WTC11 (cell line): ENCODE results near the gene GGT1. TPM values are rescaled to one million over a fixed set of nuclear protein-coding genes. Genes with fewer than 3 reads are reported as not detected.

Source experiments
- ATAC-seq: fragments of 200-7000 bp; cut with Tn5 transposase; 2 replicates; pipeline ENCODE4 v1.10.0; 2021; ENCODE audit warnings: mild to moderate bottlenecking, moderate library complexity
- CTCF ChIA-PET: fragments of 300-600 bp; sonication (Branson Sonifier 250); formaldehyde crosslinking; loops from one replicate; lab custom pipeline; 2021; ENCODE audit warnings: antibody characterized with exemption; lab: Charles Lee
- POLR2A ChIA-PET: fragments of 350-600 bp; sonication (Branson Sonifier 250); formaldehyde crosslinking; loops from one replicate; lab custom pipeline; 2021; ENCODE audit warnings: antibody characterized with exemption; lab: Charles Lee
- DNase-seq: peaks from one replicate; pipeline ENCODE4 v3.0.0; 2021; ENCODE audit warnings: low spot score
- H3K27ac Mint-ChIP-seq: 2 replicates; pipeline ENCODE4 v1.8.0; 2021; ENCODE audit warnings: mixed read lengths
- H3K27me3 Mint-ChIP-seq: 2 replicates; pipeline ENCODE4 v1.8.0; 2021; ENCODE audit warnings: low read depth, mild to moderate bottlenecking, moderate library complexity, mixed read lengths
- H3K36me3 Mint-ChIP-seq: 2 replicates; pipeline ENCODE4 v1.8.0; 2021; ENCODE audit warnings: mixed read lengths
- H3K4me1 Mint-ChIP-seq: 2 replicates; pipeline ENCODE4 v1.8.0; 2022; ENCODE audit warnings: mixed read lengths
- H3K4me3 Mint-ChIP-seq: 2 replicates; pipeline ENCODE4 v1.8.0; 2021; ENCODE audit warnings: mild to moderate bottlenecking, moderate library complexity, mixed read lengths
- H3K9me3 Mint-ChIP-seq: 2 replicates; pipeline ENCODE4 v1.8.0; 2021; ENCODE audit warnings: mixed read lengths
- CDX4 ChIP-seq: fragments of 250-450 bp; sonication (Bioruptor Pico); IDR thresholded peaks from 2 replicates; pipeline ENCODE4 v1.9.0; 2021; ENCODE audit warnings: moderate library complexity, mild to moderate bottlenecking, inconsistent platforms, borderline replicate concordance
- CREB1 ChIP-seq: sonication (generic); formaldehyde crosslinking; IDR thresholded peaks from 2 replicates; pipeline ENCODE4 v1.8.0; 2023; ENCODE audit warnings: mild to moderate bottlenecking, missing genetic modification reagents
- FOXK1 ChIP-seq: sonication (generic); formaldehyde crosslinking; IDR thresholded peaks from 2 replicates; pipeline ENCODE4 v1.8.0; 2022; ENCODE audit warnings: mild to moderate bottlenecking, moderate library complexity, missing genetic modification reagents
- GTF2I ChIP-seq: fragments of 250-450 bp; sonication (Bioruptor Pico); conservative IDR thresholded peaks from 2 replicates; pipeline ENCODE4 v1.4.0; 2021; ENCODE audit warnings: mild to moderate bottlenecking
- JAZF1 ChIP-seq: fragments of 250-450 bp; sonication (Bioruptor Pico); IDR thresholded peaks from 2 replicates; pipeline ENCODE4 v1.9.0; 2021; ENCODE audit warnings: moderate library complexity, mild to moderate bottlenecking, inconsistent platforms
- KAT7 ChIP-seq: sonication (generic); formaldehyde crosslinking; IDR thresholded peaks from 2 replicates; pipeline ENCODE4 v1.8.1; 2023; ENCODE audit warnings: missing genetic modification reagents, mild to moderate bottlenecking, borderline replicate concordance
- MLX ChIP-seq: sonication (generic); formaldehyde crosslinking; IDR thresholded peaks from 2 replicates; pipeline ENCODE4 v1.8.1; 2023; ENCODE audit warnings: mild to moderate bottlenecking, missing genetic modification reagents, moderate library complexity
- MYBL2 ChIP-seq: sonication (generic); formaldehyde crosslinking; IDR thresholded peaks from 2 replicates; pipeline ENCODE4 v1.8.1; 2023; ENCODE audit warnings: mild to moderate bottlenecking, moderate library complexity, missing genetic modification reagents
- OVOL2 ChIP-seq: fragments of 250-450 bp; sonication (Bioruptor Pico); IDR thresholded peaks from 2 replicates; pipeline ENCODE4 v1.9.0; 2021; ENCODE audit warnings: mild to moderate bottlenecking, borderline replicate concordance
- PREB ChIP-seq: sonication (generic); formaldehyde crosslinking; IDR thresholded peaks from 2 replicates; pipeline ENCODE4 v1.8.1; 2022; ENCODE audit warnings: mild to moderate bottlenecking, missing genetic modification reagents, moderate library complexity, borderline replicate concordance
- SMAD4 ChIP-seq: sonication (generic); formaldehyde crosslinking; IDR thresholded peaks from 2 replicates; pipeline ENCODE4 v1.8.0; 2022; ENCODE audit warnings: mild to moderate bottlenecking, missing genetic modification reagents
- SP1 ChIP-seq: sonication (generic); formaldehyde crosslinking; conservative IDR thresholded peaks from 2 replicates; pipeline ENCODE4 v1.8.1; 2022; ENCODE audit warnings: missing genetic modification reagents
- ZBTB43 ChIP-seq: sonication (generic); formaldehyde crosslinking; IDR thresholded peaks from 2 replicates; pipeline ENCODE4 v1.8.1; 2023; ENCODE audit warnings: mild to moderate bottlenecking, missing genetic modification reagents
- ZNF138 ChIP-seq: sonication (generic); formaldehyde crosslinking; conservative IDR thresholded peaks from 2 replicates; pipeline ENCODE4 v1.8.1; 2022; ENCODE audit warnings: mild to moderate bottlenecking, moderate library complexity, missing genetic modification reagents
- ZNF396 ChIP-seq: fragments of 250-450 bp; sonication (Bioruptor Pico); IDR thresholded peaks from 2 replicates; pipeline ENCODE4 v1.8.0; 2021; ENCODE audit warnings: mild to moderate bottlenecking, moderate library complexity, borderline replicate concordance
- total RNA-seq: library from RNA; stranded (reverse); gene quantifications from 3 replicates; pipeline ENCODE4 v1.2.3, GENCODE V29; 2021
- TF ChIP-seq, protein P1 (sequence below): sonication (generic); formaldehyde crosslinking; IDR thresholded peaks from 2 replicates; pipeline ENCODE4 v1.8.0; 2022; ENCODE audit warnings: mild to moderate bottlenecking, missing genetic modification reagents
- TF ChIP-seq, protein P2 (sequence below): sonication (generic); formaldehyde crosslinking; IDR thresholded peaks from 2 replicates; pipeline ENCODE4 v1.8.1; 2023; ENCODE audit warnings: mild to moderate bottlenecking, missing genetic modification reagents, borderline replicate concordance
- TF ChIP-seq, protein P3 (sequence below): fragments of 250-450 bp; sonication (Bioruptor Pico); IDR thresholded peaks from 2 replicates; pipeline ENCODE4 v1.8.0; 2021; ENCODE audit warnings: mild to moderate bottlenecking
- TF ChIP-seq, protein P4 (sequence below): fragments of 200-600 bp; IDR thresholded peaks from 2 replicates; pipeline ENCODE4 v1.8.0; 2022; ENCODE audit warnings: antibody characterized with exemption

The GGT1 gene
- total RNA-seq, 1 experiment from 2014 or later: 33.7 TPM

DNA sequence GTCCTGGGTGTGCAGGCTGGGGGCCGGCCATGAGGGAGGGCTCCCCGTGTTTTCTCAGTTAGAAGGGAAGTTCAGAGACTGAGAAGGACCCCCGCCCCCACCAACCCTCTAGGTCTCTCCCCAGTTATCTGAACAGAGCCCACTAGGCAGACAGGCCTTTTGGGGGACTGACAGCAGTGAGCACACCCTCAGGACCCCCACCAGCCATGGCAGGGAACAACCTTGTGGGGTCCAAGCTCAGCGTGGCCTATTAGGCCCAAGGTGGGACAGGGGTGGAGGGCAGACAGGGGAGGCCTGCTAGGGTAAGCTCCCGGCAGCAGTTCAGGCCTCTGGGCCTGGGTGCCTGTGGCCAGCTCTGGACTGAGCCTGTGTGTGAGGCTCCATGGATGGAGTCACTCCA lies 15.7 kb upstream of the GGT1 start:
- Mint-ChIP-seq H3K9me3 (no peaks in the 10 kb centered on the region), H3K4me3 (no peak overlapping the region), H3K4me1 (peaks cover 3% of the 10 kb centered on the region; the same call in 1 of the 2 replicates), H3K27me3 (no peaks in the 10 kb centered on the region), H3K27ac (no peak overlapping the region), H3K36me3 (no peaks in the 10 kb centered on the region)
- DNase-seq (no peak), ATAC-seq (no peak)
- TF ChIP-seq SMAD4 (CRISPR knock-in tag) (no peak), PREB (no peak), GTF2I (CRISPR knock-in tag) (no peak), OVOL2 (CRISPR knock-in tag) (no peak), ZNF396 (CRISPR knock-in tag) (no peak), MYBL2 (CRISPR knock-in tag) (no peak), CDX4 (CRISPR knock-in tag) (no peak), SP1 (CRISPR knock-in tag) (no peak), ZBTB43 (CRISPR knock-in tag) (no peak), CREB1 (CRISPR knock-in tag) (no peak)
- TF ChIP-seq, protein P1, sequence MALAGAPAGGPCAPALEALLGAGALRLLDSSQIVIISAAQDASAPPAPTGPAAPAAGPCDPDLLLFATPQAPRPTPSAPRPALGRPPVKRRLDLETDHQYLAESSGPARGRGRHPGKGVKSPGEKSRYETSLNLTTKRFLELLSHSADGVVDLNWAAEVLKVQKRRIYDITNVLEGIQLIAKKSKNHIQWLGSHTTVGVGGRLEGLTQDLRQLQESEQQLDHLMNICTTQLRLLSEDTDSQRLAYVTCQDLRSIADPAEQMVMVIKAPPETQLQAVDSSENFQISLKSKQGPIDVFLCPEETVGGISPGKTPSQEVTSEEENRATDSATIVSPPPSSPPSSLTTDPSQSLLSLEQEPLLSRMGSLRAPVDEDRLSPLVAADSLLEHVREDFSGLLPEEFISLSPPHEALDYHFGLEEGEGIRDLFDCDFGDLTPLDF (CRISPR knock-in tag): no peak
- TF ChIP-seq, protein P2, sequence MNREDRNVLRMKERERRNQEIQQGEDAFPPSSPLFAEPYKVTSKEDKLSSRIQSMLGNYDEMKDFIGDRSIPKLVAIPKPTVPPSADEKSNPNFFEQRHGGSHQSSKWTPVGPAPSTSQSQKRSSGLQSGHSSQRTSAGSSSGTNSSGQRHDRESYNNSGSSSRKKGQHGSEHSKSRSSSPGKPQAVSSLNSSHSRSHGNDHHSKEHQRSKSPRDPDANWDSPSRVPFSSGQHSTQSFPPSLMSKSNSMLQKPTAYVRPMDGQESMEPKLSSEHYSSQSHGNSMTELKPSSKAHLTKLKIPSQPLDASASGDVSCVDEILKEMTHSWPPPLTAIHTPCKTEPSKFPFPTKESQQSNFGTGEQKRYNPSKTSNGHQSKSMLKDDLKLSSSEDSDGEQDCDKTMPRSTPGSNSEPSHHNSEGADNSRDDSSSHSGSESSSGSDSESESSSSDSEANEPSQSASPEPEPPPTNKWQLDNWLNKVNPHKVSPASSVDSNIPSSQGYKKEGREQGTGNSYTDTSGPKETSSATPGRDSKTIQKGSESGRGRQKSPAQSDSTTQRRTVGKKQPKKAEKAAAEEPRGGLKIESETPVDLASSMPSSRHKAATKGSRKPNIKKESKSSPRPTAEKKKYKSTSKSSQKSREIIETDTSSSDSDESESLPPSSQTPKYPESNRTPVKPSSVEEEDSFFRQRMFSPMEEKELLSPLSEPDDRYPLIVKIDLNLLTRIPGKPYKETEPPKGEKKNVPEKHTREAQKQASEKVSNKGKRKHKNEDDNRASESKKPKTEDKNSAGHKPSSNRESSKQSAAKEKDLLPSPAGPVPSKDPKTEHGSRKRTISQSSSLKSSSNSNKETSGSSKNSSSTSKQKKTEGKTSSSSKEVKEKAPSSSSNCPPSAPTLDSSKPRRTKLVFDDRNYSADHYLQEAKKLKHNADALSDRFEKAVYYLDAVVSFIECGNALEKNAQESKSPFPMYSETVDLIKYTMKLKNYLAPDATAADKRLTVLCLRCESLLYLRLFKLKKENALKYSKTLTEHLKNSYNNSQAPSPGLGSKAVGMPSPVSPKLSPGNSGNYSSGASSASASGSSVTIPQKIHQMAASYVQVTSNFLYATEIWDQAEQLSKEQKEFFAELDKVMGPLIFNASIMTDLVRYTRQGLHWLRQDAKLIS: no peak
- TF ChIP-seq, protein P3, sequence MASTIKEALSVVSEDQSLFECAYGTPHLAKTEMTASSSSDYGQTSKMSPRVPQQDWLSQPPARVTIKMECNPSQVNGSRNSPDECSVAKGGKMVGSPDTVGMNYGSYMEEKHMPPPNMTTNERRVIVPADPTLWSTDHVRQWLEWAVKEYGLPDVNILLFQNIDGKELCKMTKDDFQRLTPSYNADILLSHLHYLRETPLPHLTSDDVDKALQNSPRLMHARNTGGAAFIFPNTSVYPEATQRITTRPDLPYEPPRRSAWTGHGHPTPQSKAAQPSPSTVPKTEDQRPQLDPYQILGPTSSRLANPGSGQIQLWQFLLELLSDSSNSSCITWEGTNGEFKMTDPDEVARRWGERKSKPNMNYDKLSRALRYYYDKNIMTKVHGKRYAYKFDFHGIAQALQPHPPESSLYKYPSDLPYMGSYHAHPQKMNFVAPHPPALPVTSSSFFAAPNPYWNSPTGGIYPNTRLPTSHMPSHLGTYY (CRISPR knock-in tag): no peak
- TF ChIP-seq, protein P4, sequence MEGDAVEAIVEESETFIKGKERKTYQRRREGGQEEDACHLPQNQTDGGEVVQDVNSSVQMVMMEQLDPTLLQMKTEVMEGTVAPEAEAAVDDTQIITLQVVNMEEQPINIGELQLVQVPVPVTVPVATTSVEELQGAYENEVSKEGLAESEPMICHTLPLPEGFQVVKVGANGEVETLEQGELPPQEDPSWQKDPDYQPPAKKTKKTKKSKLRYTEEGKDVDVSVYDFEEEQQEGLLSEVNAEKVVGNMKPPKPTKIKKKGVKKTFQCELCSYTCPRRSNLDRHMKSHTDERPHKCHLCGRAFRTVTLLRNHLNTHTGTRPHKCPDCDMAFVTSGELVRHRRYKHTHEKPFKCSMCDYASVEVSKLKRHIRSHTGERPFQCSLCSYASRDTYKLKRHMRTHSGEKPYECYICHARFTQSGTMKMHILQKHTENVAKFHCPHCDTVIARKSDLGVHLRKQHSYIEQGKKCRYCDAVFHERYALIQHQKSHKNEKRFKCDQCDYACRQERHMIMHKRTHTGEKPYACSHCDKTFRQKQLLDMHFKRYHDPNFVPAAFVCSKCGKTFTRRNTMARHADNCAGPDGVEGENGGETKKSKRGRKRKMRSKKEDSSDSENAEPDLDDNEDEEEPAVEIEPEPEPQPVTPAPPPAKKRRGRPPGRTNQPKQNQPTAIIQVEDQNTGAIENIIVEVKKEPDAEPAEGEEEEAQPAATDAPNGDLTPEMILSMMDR: no peak
- ChIA-PET CTCF (no interaction called here), POLR2A (no interaction called here)

DNA sequence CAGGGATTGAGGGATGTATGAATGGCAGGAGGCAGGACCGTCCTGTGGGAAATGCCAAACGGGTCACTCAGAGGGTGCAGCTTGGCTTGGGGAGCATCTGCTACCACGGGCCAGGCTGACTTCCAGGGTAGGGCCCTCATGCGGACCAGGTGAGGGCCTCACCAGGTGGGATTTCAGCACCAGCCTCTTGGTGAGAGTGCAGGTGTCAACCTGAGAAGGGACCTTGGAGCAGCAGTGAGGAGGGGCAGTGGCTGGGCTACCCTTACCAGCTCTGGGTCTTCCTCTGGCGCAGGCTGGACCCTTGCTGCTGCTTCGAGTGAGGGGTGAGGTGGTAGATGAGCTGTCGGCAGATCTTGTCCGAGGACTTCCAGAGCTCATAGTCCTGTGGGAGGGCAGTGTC lies 15.0 kb upstream of the GGT1 start:
- ATAC-seq (no peak), DNase-seq (no peak)
- POLR2A ChIA-PET: no interaction called here
- Mint-ChIP-seq H3K4me1 (peaks cover 5% of the 10 kb centered on the region; the same call in 1 of the 2 replicates), H3K27me3 (no peaks in the 10 kb centered on the region), H3K27ac (no peak overlapping the region), H3K4me3 (no peak overlapping the region), H3K36me3 (no peaks in the 10 kb centered on the region), H3K9me3 (no peaks in the 10 kb centered on the region)
- CTCF ChIA-PET: no interaction called here
- TF ChIP-seq FOXK1 (CRISPR knock-in tag) (no peak), GTF2I (CRISPR knock-in tag) (no peak), JAZF1 (CRISPR knock-in tag) (no peak), MLX (CRISPR knock-in tag) (no peak), ZNF138 (CRISPR knock-in tag) (no peak), KAT7 (no peak)
- TF ChIP-seq, protein P2: no peak
